K562 treated with DMSO at 1 percent for 12 hours (cell line): ENCODE measurements around the gene CYBRD1. TPM values are rescaled to one million over a fixed set of nuclear protein-coding genes. Genes with fewer than 3 reads are reported as not detected.

Experiments used
- total RNA-seq: library from RNA; unstranded; fragments of 300-600 nt; gene quantifications from 2 replicates; pipeline ENCODE4 v1.2.3, GENCODE V29; 2022; ENCODE audit not compliant: insufficient read depth

The CYBRD1 gene, protein sequence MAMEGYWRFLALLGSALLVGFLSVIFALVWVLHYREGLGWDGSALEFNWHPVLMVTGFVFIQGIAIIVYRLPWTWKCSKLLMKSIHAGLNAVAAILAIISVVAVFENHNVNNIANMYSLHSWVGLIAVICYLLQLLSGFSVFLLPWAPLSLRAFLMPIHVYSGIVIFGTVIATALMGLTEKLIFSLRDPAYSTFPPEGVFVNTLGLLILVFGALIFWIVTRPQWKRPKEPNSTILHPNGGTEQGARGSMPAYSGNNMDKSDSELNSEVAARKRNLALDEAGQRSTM
- 8.2 and 8.3 TPM in 2 replicates for total RNA-seq

DNA sequence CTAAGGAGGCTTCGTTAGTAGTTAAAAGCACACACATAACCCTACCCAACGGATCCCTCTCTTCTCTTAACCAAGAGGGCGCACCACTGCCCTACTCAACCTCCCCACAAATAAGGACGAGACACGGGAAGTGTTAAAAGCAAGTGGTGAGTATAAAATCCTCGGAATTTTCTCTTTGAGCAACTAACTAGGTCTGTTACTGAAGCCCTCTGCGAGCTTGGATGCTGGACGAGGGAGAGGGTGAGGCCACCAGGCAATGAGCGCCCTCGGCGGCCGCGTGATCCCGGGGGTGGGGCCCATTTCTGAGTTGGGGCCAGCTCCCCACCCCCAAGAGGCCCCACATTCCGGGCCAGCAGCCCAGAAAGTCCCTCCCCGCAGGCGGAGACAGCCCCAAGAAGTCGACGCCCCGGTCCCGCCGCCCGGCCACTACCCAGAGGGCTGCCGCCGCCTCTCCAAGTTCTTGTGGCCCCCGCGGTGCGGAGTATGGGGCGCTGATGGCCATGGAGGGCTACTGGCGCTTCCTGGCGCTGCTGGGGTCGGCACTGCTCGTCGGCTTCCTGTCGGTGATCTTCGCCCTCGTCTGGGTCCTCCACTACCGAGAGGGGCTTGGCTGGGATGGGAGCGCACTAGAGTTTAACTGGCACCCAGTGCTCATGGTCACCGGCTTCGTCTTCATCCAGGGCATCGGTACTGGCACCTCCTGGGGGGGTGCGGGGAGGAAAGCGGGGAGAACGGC lies at the start of gene CYBRD1:
Gene CYBRD1, plus strand, starts transcription at position 423 of the 736 bp plus-strand sequence. Its CDS starts 72 bp downstream, at position 495.

Other genes starting within 250 kb of the CYBRD1 start
- 3.0 and 5.9 TPM in 2 replicates for gene METTL8, start 88.5 kb upstream of the CYBRD1 start, total RNA-seq
- gene DCAF17, start 88.2 kb upstream of the CYBRD1 start, total RNA-seq: 1.8 and 13.0 TPM in 2 replicates
- gene DYNC1I2, start 165.0 kb downstream of the CYBRD1 start, total RNA-seq: 52.6 and 91.7 TPM in 2 replicates